Smooth muscle cell (in vitro differentiated cells): ENCODE results near the gene TM7SF2. TPM values are rescaled to one million over a fixed set of nuclear protein-coding genes. Genes with fewer than 3 reads are reported as not detected.

Source experiments
- DNase-seq: peaks from one replicate; lab custom pipeline; 2025; ENCODE audit not compliant: unreplicated experiment; lab: John Stamatoyannopoulos, UW
- H2AFZ ChIP-seq: fragments of 200-600 bp; sonication (generic); 2 replicates; pipeline ENCODE4 v1.6.0; 2016; ENCODE audit warnings: antibody characterized with exemption, low read depth, mild to moderate bottlenecking
- H3F3A ChIP-seq: fragments of 200-600 bp; sonication (generic); 2 replicates; pipeline ENCODE4 v1.6.0; 2017; ENCODE audit warnings: antibody characterized with exemption, low read depth
- H3K27ac ChIP-seq: fragments of 200-600 bp; sonication (generic); 2 replicates; pipeline ENCODE4 v1.5.1; 2016; ENCODE audit warnings: low read depth, mild to moderate bottlenecking
- H3K27me3 ChIP-seq: fragments of 200-600 bp; sonication (generic); 2 replicates; pipeline ENCODE4 v1.6.1; 2016; ENCODE audit warnings: low read depth, mild to moderate bottlenecking
- H3K36me3 ChIP-seq: fragments of 200-600 bp; sonication (generic); 2 replicates; pipeline ENCODE4 v1.5.1; 2016; ENCODE audit warnings: low read depth
- H3K4me1 ChIP-seq: fragments of 200-600 bp; sonication (generic); 2 replicates; pipeline ENCODE4 v1.5.1; 2016; ENCODE audit warnings: low read depth
- H3K4me2 ChIP-seq: fragments of 200-600 bp; sonication (generic); 2 replicates; pipeline ENCODE4 v1.6.0; 2016; ENCODE audit warnings: mild to moderate bottlenecking
- H3K4me3 ChIP-seq: fragments of 200-600 bp; sonication (generic); 2 replicates; pipeline ENCODE4 v1.5.1; 2016; ENCODE audit warnings: mild to moderate bottlenecking
- H3K79me2 ChIP-seq: fragments of 200-600 bp; sonication (generic); 2 replicates; pipeline ENCODE4 v1.6.0; 2016; ENCODE audit warnings: low read depth, mild to moderate bottlenecking
- H3K9ac ChIP-seq: fragments of 200-600 bp; sonication (generic); 2 replicates; pipeline ENCODE4 v1.6.0; 2016; ENCODE audit warnings: low read depth
- H3K9me3 ChIP-seq: fragments of 200-600 bp; sonication (generic); replicated peaks from 2 replicates; pipeline ENCODE4 v1.5.1; 2016; ENCODE audit warnings: low read depth
- H4K20me1 ChIP-seq: fragments of 200-600 bp; sonication (generic); 2 replicates; pipeline ENCODE4 v1.6.0; 2016; ENCODE audit warnings: low read depth
- WGBS: methylation state at CpG from one replicate; pipeline ENCODE4 v1.1.7; 2016; ENCODE audit warnings: low lambda C conversion rate; 5-methylcytosine and 5-hydroxymethylcytosine counted together
- polyA plus RNA-seq: library from polyadenylated mRNA; unstranded; fragments of >200 nt; fragmentation: Nextera tagmentation; extraction: Ambion mirVana; gene quantifications from 2 replicates; pipeline ENCODE4 v1.2.1, GENCODE V29; 2016
- total RNA-seq: library from RNA; depleted of rRNA; stranded (reverse); fragments of >200 nt; gene quantifications from 2 replicates; pipeline ENCODE4 v1.2.3, GENCODE V29; 2014
- TF ChIP-seq, protein P1 (sequence below): fragments of 200-600 bp; sonication (generic); IDR thresholded peaks from 2 replicates; pipeline ENCODE4 v1.5.1; 2017; ENCODE audit warnings: borderline replicate concordance, mild to moderate bottlenecking, antibody characterized with exemption; ENCODE audit not compliant: insufficient read depth, poor library complexity, severe bottlenecking

The TM7SF2 gene
- total and polyA plus RNA-seq, 2 experiments from 2014 or later = 16.8 to 17.4 TPM

GRCh38 chr11:65136515-65137096 is 24.9 kb downstream of the TM7SF2 start:
- Histone ChIP-seq H3K79me2 (peaks cover 18% of the 10 kb centered on the region), H4K20me1 (peaks cover 18% of the 10 kb centered on the region), H3K36me3 (no peaks in the 10 kb centered on the region), H3K27me3 (peaks cover 19% of the 10 kb centered on the region), H3K4me3 (no peak overlapping the region), H3K4me1 (peaks cover 5% of the 10 kb centered on the region), H3F3A (no peaks in the 10 kb centered on the region), H3K4me2 (no peak overlapping the region), H3K9me3 (no peaks in the 10 kb centered on the region), H2AFZ (no peak overlapping the region), H3K27ac (no peak overlapping the region), H3K9ac (no peak overlapping the region)
- 91% methylated on average over 15 of the region's 15 CpGs for WGBS
- DNase-seq = no peak
- TF ChIP-seq, protein P1, sequence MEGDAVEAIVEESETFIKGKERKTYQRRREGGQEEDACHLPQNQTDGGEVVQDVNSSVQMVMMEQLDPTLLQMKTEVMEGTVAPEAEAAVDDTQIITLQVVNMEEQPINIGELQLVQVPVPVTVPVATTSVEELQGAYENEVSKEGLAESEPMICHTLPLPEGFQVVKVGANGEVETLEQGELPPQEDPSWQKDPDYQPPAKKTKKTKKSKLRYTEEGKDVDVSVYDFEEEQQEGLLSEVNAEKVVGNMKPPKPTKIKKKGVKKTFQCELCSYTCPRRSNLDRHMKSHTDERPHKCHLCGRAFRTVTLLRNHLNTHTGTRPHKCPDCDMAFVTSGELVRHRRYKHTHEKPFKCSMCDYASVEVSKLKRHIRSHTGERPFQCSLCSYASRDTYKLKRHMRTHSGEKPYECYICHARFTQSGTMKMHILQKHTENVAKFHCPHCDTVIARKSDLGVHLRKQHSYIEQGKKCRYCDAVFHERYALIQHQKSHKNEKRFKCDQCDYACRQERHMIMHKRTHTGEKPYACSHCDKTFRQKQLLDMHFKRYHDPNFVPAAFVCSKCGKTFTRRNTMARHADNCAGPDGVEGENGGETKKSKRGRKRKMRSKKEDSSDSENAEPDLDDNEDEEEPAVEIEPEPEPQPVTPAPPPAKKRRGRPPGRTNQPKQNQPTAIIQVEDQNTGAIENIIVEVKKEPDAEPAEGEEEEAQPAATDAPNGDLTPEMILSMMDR = no peak

- Histone ChIP-seq H2AFZ (no peak overlapping the region), H3F3A (no peaks in the 10 kb centered on the region), H3K4me3 (no peak overlapping the region), H3K79me2 (no peaks in the 10 kb centered on the region), H3K4me1 (no peaks in the 10 kb centered on the region), H4K20me1 (no peaks in the 10 kb centered on the region), H3K9ac (no peak overlapping the region), H3K4me2 (no peak overlapping the region), H3K27ac (no peak overlapping the region), H3K27me3 (peaks cover 26% of the 10 kb centered on the region), H3K36me3 (no peaks in the 10 kb centered on the region), H3K9me3 (no peaks in the 10 kb centered on the region)
- TF ChIP-seq, protein P1 = no peak
- DNase-seq = no peak
- 89% methylated on average over 7 of the region's 7 CpGs for WGBS
Measured at GRCh38 chr11:65141896-65142494, 30.3 kb downstream of the TM7SF2 start.

GRCh38 chr11:65147352-65148075 is 35.8 kb downstream of the TM7SF2 start:
- Histone ChIP-seq H3K9ac (no peak overlapping the region), H3K36me3 (no peaks in the 10 kb centered on the region), H2AFZ (no peak overlapping the region), H3K4me1 (no peaks in the 10 kb centered on the region), H3F3A (no peaks in the 10 kb centered on the region), H3K79me2 (no peaks in the 10 kb centered on the region), H3K9me3 (no peaks in the 10 kb centered on the region), H3K27me3 (peaks cover 6% of the 10 kb centered on the region), H3K4me2 (no peak overlapping the region), H4K20me1 (no peaks in the 10 kb centered on the region), H3K27ac (no peak overlapping the region), H3K4me3 (no peak overlapping the region)
- WGBS = 82% methylated on average over 2 of the region's 2 CpGs
- TF ChIP-seq, protein P1 = no peak
- DNase-seq = no peak
